Mucosa of rectum (tissue), 2 donors: ENCODE measurements around the gene CDKAL1.
"Not testable (repeated sequence)": the region's sequence is repeated elsewhere in the genome, so short reads cannot be mapped to it uniquely, and the experiment has no call there.

Experiments used
- H3K27ac ChIP-seq, 2 donors: one replicate each; pipeline ENCODE4 v1.7.0; 2013; ENCODE audit warnings: inconsistent platforms in 2 of 2, low read depth in 2 of 2, low read length in 2 of 2
- H3K27me3 ChIP-seq, 2 donors: one replicate each; pipeline ENCODE4 v1.7.0; 2013; ENCODE audit warnings: low read length in 2 of 2; ENCODE audit not compliant: control insufficient read depth in 2 of 2, insufficient read depth in 2 of 2
- H3K36me3 ChIP-seq, 2 donors: one replicate each; pipeline ENCODE4 v1.7.0; 2013; ENCODE audit warnings: low read length in 2 of 2; ENCODE audit not compliant: control insufficient read depth in 2 of 2, insufficient read depth in 2 of 2
- H3K4me1 ChIP-seq, 2 donors: one replicate each; pipeline ENCODE4 v1.7.0; 2013; ENCODE audit warnings: low read length in 2 of 2, mild to moderate bottlenecking in 1 of 2; ENCODE audit not compliant: control insufficient read depth in 2 of 2, insufficient read depth in 2 of 2
- H3K4me3 ChIP-seq, 2 donors: one replicate each; pipeline ENCODE4 v1.7.0; 2013; ENCODE audit warnings: low read length in 2 of 2
- H3K9ac ChIP-seq, 2 donors: one replicate each; pipeline ENCODE4 v1.7.0; 2013; ENCODE audit warnings: low read length in 2 of 2, low read depth in 1 of 2, mild to moderate bottlenecking in 1 of 2
- H3K9me3 ChIP-seq, 2 donors: one replicate each; pipeline ENCODE4 v1.7.0; 2013; ENCODE audit warnings: low read length in 2 of 2; ENCODE audit not compliant: control insufficient read depth in 2 of 2
- donor health status: healthy.
- donor health status: Normal muscosa, but diverticular disease.

The CDKAL1 gene

DNA sequence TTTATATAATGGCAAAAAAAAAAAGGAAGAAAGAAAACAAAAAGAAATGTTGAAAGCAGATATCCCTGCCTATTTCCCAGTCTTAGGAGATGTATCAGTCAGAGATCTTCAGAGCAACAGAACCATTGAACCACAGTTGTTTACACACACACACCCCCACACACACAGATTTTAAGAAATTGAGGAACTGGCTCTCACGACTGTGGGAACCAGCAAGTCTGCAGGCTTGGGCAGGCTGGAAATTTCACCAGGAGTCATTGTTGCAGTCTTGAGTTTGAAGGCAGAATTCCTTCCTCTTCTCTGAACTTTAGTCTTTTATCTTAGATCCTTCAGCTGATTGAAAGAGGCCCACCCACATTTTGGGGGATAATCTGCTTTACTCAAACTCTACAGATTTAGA, 380.9 kb downstream of the CDKAL1 start:
- Histone ChIP-seq H3K9me3 (no peaks in the 10 kb centered on the region), H3K27ac (no peak overlapping the region), H3K36me3 (no peaks in the 10 kb centered on the region), H3K4me1 (no peaks in the 10 kb centered on the region), H3K4me3 (no peak overlapping the region), H3K9ac (no peak overlapping the region), H3K27me3 (no peaks in the 10 kb centered on the region)

DNA sequence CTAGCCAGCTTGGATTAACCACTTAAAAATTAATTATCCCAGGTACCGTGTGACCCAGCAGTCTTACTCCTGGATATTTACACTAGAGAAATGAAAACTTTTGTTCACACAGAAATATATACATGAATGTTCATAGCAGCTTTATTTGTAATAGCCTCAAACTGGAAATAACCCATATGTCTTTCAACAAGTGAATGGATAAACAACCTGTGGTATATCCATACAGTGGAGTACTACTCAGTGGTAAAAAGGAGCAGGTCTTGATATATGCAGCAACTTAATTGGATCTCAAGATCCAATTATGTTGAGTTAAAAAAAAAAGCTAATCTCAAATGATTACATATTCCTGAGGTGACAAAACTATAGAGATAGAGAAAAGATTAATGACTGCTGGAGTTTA, 381.4 kb downstream of the CDKAL1 start:
- H3K9me3 ChIP-seq: no peaks in the 10 kb centered on the region
- no peaks in the 10 kb centered on the region for H3K4me1 ChIP-seq
- H3K4me3 ChIP-seq: no peak overlapping the region
- no peak overlapping the region for H3K27ac ChIP-seq
- H3K36me3 ChIP-seq: no peaks in the 10 kb centered on the region
- no peak overlapping the region for H3K9ac ChIP-seq
- no peaks in the 10 kb centered on the region for H3K27me3 ChIP-seq

DNA sequence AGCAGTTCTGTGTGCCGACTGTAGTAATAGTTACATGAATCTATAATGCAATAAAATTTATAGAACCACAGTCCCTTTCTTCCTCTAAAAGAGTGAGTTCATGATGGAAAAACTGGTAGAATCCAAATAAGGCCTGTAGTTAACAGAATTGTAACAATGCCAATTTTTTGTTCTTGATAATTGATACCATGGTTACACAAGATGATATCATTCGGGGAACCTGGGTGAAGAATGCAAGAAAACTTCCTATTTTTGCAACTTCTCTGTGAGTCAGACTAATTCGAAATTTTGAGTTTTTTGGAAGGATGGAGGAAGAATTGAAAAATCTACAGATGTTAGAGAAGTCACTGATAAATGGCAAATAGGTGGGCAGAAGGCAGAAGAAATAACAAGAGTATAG, 381.8 kb downstream of the CDKAL1 start:
- Histone ChIP-seq H3K9ac (no peak overlapping the region), H3K27ac (no peak overlapping the region), H3K36me3 (no peaks in the 10 kb centered on the region), H3K27me3 (no peaks in the 10 kb centered on the region), H3K4me3 (no peak overlapping the region), H3K4me1 (no peaks in the 10 kb centered on the region), H3K9me3 (no peaks in the 10 kb centered on the region)

GRCh38 chr6:20918868-20919267, 384.6 kb downstream of the CDKAL1 start:
- no peaks in the 10 kb centered on the region for H3K36me3 ChIP-seq
- H3K27ac ChIP-seq: no peak overlapping the region
- H3K9ac ChIP-seq: no peak overlapping the region
- H3K4me3 ChIP-seq: no peak overlapping the region
- no peaks in the 10 kb centered on the region for H3K27me3 ChIP-seq
- H3K4me1 ChIP-seq: no peaks in the 10 kb centered on the region
- no peaks in the 10 kb centered on the region for H3K9me3 ChIP-seq

DNA sequence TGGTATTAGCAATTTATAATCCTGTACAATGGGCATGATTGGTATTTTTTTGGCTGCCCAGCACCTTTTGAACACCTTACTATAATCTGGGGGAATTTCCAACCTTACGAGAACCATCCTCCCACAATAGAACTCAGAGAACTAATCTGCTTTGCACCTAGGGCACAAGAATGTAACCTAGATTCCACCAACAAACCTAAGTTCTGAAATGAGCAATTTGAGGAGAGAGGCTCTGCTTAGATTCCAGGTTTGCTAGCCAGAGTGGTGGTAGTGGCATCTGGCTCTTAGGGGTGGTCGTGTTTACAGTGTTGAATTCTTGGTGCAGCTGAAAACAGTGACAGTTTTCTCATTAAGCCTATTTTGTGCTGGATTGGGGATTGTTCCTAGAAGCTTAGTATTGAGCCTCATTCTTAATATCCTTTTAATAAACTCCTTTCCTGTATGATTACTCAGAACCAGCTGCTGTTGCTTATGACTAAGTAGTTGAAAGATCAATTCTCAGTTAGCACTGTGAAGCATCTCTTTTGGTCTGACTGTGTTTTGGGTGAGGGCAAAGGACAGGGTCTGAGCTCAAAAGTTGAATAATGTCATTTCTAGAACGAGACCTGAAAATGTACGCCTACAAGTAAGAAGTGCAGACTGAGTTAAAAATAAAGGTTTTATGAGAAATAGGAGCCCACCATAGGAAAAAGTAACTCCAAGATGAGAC, 385.6 kb downstream of the CDKAL1 start:
- H3K9me3 ChIP-seq: no peaks in the 10 kb centered on the region
- H3K4me3 ChIP-seq: no peak overlapping the region
- H3K9ac ChIP-seq: no peak overlapping the region
- no peaks in the 10 kb centered on the region for H3K4me1 ChIP-seq
- H3K27me3 ChIP-seq: no peaks in the 10 kb centered on the region
- H3K36me3 ChIP-seq: no peaks in the 10 kb centered on the region
- H3K27ac ChIP-seq: no peak overlapping the region

- Histone ChIP-seq H3K9me3 (no peaks in the 10 kb centered on the region), H3K4me3 (no peak overlapping the region), H3K36me3 (no peaks in the 10 kb centered on the region), H3K27me3 (no peaks in the 10 kb centered on the region), H3K4me1 (peaks cover 0 to 2% of the 10 kb centered on the region in 2 donors), H3K9ac (no peak overlapping the region), H3K27ac (no peak overlapping the region)
These were observed 387.3 kb downstream of the CDKAL1 start for GRCh38 chr6:20921578-20921977.

DNA sequence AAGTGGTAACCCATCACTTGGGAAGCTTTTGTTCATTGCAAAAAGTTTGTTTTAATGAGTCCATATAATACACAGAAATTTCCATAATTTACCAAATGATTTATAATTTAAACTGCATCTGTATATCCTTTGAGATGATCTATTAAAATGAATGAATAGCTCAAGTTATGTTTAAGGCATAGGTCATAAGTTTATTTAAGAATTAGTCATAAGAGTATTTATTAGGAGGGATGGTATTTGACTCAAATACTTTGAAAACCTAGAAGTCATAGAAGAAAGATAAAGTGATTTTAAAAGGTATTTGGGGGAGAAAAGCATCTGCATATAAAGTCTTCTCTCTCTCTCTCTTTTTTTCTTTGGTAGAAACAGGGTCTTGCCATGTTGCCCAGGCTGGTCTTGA, 388.5 kb downstream of the CDKAL1 start:
- no peak overlapping the region for H3K27ac ChIP-seq
- no peaks in the 10 kb centered on the region for H3K27me3 ChIP-seq
- H3K9me3 ChIP-seq: no peaks in the 10 kb centered on the region
- peaks cover 0 to 2% of the 10 kb centered on the region in 2 donors for H3K4me1 ChIP-seq
- H3K9ac ChIP-seq: no peak overlapping the region
- H3K36me3 ChIP-seq: no peaks in the 10 kb centered on the region
- no peak overlapping the region for H3K4me3 ChIP-seq

DNA sequence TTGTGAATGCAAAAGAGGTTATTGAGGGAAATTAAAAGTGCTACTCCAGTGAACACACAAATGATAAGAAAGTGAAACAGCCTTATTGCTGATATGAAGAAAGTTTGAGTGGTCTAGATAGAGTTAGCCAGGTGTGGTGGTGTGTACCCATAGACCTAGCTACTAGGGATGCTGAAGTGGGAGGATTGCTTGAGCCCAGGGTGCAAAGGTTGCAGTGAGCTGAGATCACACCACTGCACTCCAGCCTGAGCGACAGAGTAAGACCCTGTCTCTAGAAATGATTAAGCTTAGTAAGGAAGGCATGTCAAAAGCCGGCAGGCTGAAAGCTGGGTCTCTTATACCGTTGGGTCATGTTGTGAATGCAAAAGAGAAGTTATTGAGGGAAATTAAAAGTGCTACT, 389.8 kb downstream of the CDKAL1 start:
- H3K36me3 ChIP-seq, H3K27ac ChIP-seq, H3K4me1 ChIP-seq, H3K4me3 ChIP-seq, H3K27me3 ChIP-seq, H3K9ac ChIP-seq, H3K9me3 ChIP-seq: not testable (repeated sequence)

GRCh38 chr6:20924911-20925543, 390.8 kb downstream of the CDKAL1 start:
- no peaks in the 10 kb centered on the region for H3K9me3 ChIP-seq
- peaks cover 0 to 2% of the 10 kb centered on the region in 2 donors for H3K4me1 ChIP-seq
- no peak overlapping the region for H3K9ac ChIP-seq
- no peaks in the 10 kb centered on the region for H3K27me3 ChIP-seq
- H3K36me3 ChIP-seq: no peaks in the 10 kb centered on the region
- no peak overlapping the region for H3K4me3 ChIP-seq
- H3K27ac ChIP-seq: no peak overlapping the region

DNA sequence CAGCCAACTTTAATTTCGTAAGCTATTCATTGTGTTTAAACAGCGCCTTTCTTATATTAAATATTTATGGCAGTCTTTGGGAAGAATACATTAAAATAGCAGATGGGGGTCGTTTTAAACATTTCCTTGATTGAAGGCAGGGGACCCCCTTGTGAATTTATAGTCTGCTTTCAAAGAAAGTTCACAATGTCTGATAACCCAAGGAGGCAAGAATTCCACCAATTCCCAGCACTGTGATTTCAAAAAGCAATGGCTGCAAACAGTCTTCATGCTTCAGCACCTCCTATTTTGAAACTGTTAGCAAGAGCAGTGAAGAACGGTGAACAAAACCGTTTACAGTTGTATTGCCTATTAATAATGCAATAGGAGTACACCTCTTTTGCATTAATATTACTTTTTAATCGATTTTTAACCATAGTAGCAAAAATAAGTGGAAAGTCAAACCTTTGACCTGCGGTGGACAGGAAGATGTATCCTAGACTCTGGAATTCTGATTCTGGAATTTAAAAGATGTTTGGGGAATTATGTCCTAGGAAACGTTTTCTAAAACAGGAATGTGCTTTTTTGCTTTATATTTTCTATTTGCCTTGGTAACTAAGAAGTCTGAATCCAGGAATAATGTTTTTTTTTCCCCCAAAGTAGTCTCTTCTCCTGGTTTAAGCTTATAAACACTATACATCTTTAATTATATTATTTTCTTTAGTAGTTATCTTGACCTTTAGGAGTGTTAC, 393.0 kb downstream of the CDKAL1 start:
- Histone ChIP-seq H3K4me3 (no peak overlapping the region), H3K9ac (no peak overlapping the region), H3K4me1 (peaks cover 0 to 2% of the 10 kb centered on the region in 2 donors), H3K27me3 (no peaks in the 10 kb centered on the region), H3K36me3 (no peaks in the 10 kb centered on the region), H3K9me3 (no peaks in the 10 kb centered on the region), H3K27ac (no peak overlapping the region)
